Smooth muscle cell (in vitro differentiated cells): ENCODE measurements around the gene CDCA3. TPM values are rescaled to one million over a fixed set of nuclear protein-coding genes. Genes with fewer than 3 reads are reported as not detected.

Experiments
- DNase-seq: peaks from one replicate; lab custom pipeline; 2025; ENCODE audit not compliant: unreplicated experiment; lab: John Stamatoyannopoulos, UW
- H2AFZ ChIP-seq: fragments of 200-600 bp; sonication (generic); 2 replicates; pipeline ENCODE4 v1.6.0; 2016; ENCODE audit warnings: antibody characterized with exemption, low read depth, mild to moderate bottlenecking
- H3F3A ChIP-seq: fragments of 200-600 bp; sonication (generic); 2 replicates; pipeline ENCODE4 v1.6.0; 2017; ENCODE audit warnings: antibody characterized with exemption, low read depth
- H3K27ac ChIP-seq: fragments of 200-600 bp; sonication (generic); 2 replicates; pipeline ENCODE4 v1.5.1; 2016; ENCODE audit warnings: low read depth, mild to moderate bottlenecking
- H3K27me3 ChIP-seq: fragments of 200-600 bp; sonication (generic); 2 replicates; pipeline ENCODE4 v1.6.1; 2016; ENCODE audit warnings: low read depth, mild to moderate bottlenecking
- H3K36me3 ChIP-seq: fragments of 200-600 bp; sonication (generic); 2 replicates; pipeline ENCODE4 v1.5.1; 2016; ENCODE audit warnings: low read depth
- H3K4me1 ChIP-seq: fragments of 200-600 bp; sonication (generic); 2 replicates; pipeline ENCODE4 v1.5.1; 2016; ENCODE audit warnings: low read depth
- H3K4me2 ChIP-seq: fragments of 200-600 bp; sonication (generic); 2 replicates; pipeline ENCODE4 v1.6.0; 2016; ENCODE audit warnings: mild to moderate bottlenecking
- H3K4me3 ChIP-seq: fragments of 200-600 bp; sonication (generic); 2 replicates; pipeline ENCODE4 v1.5.1; 2016; ENCODE audit warnings: mild to moderate bottlenecking
- H3K79me2 ChIP-seq: fragments of 200-600 bp; sonication (generic); 2 replicates; pipeline ENCODE4 v1.6.0; 2016; ENCODE audit warnings: low read depth, mild to moderate bottlenecking
- H3K9ac ChIP-seq: fragments of 200-600 bp; sonication (generic); 2 replicates; pipeline ENCODE4 v1.6.0; 2016; ENCODE audit warnings: low read depth
- H3K9me3 ChIP-seq: fragments of 200-600 bp; sonication (generic); replicated peaks from 2 replicates; pipeline ENCODE4 v1.5.1; 2016; ENCODE audit warnings: low read depth
- H4K20me1 ChIP-seq: fragments of 200-600 bp; sonication (generic); 2 replicates; pipeline ENCODE4 v1.6.0; 2016; ENCODE audit warnings: low read depth
- CTCF ChIP-seq: fragments of 200-600 bp; sonication (generic); IDR thresholded peaks from 2 replicates; pipeline ENCODE4 v1.5.1; 2017; ENCODE audit warnings: borderline replicate concordance, mild to moderate bottlenecking, antibody characterized with exemption; ENCODE audit not compliant: insufficient read depth, poor library complexity, severe bottlenecking
- WGBS: methylation state at CpG from one replicate; pipeline ENCODE4 v1.1.7; 2016; ENCODE audit warnings: low lambda C conversion rate; 5-methylcytosine and 5-hydroxymethylcytosine counted together
- polyA plus RNA-seq: library from polyadenylated mRNA; unstranded; fragments of >200 nt; fragmentation: Nextera tagmentation; extraction: Ambion mirVana; gene quantifications from 2 replicates; pipeline ENCODE4 v1.2.1, GENCODE V29; 2016
- total RNA-seq: library from RNA; depleted of rRNA; stranded (reverse); fragments of >200 nt; gene quantifications from 2 replicates; pipeline ENCODE4 v1.2.3, GENCODE V29; 2014

CDCA3 gene
- total and polyA plus RNA-seq, 2 experiments from 2014 or later, result 5.3 to 10.6 TPM

GRCh38 chr12:6845395-6845794 is 5.7 kb downstream of the CDCA3 start:
- TF ChIP-seq CTCF, result no peak
- Histone ChIP-seq H3K79me2 (no peaks in the 10 kb centered on the region), H3K4me1 (peaks cover under 1% of the 10 kb centered on the region), H3K36me3 (no peaks in the 10 kb centered on the region), H3F3A (peaks cover 3% of the 10 kb centered on the region), H2AFZ (no peak overlapping the region), H3K9ac (no peak overlapping the region), H3K4me2 (no peak overlapping the region), H4K20me1 (no peaks in the 10 kb centered on the region), H3K27me3 (no peaks in the 10 kb centered on the region), H3K4me3 (no peak overlapping the region), H3K27ac (no peak overlapping the region), H3K9me3 (no peaks in the 10 kb centered on the region)
- DNase-seq, result no peak
- WGBS, result 98% methylated on average over 17 of the region's 17 CpGs

- 76% methylated on average over 16 of the region's 16 CpGs for WGBS
- Histone ChIP-seq H3K4me1 (peaks cover 11% of the 10 kb centered on the region), H3K4me3 (no peak overlapping the region), H3K9me3 (no peaks in the 10 kb centered on the region), H3K36me3 (no peaks in the 10 kb centered on the region), H3K27ac (no peak overlapping the region), H3F3A (no peaks in the 10 kb centered on the region), H3K9ac (no peak overlapping the region), H4K20me1 (peaks cover 6% of the 10 kb centered on the region), H3K79me2 (no peaks in the 10 kb centered on the region), H3K4me2 (no peak overlapping the region), H3K27me3 (no peaks in the 10 kb centered on the region), H2AFZ (no peak overlapping the region)
- no peak for DNase-seq
- no peak for TF ChIP-seq CTCF
Observed at GRCh38 chr12:6843118-6843902, 7.8 kb downstream of the CDCA3 start.

- no peaks in the 10 kb centered on the region for H3K27me3 ChIP-seq
- 96% methylated on average over 4 of the region's 4 CpGs for WGBS
- H4K20me1 ChIP-seq, result peaks cover 6% of the 10 kb centered on the region
- H3F3A ChIP-seq, result no peaks in the 10 kb centered on the region
- no peak overlapping the region for H2AFZ ChIP-seq
- no peak overlapping the region for H3K4me2 ChIP-seq
- no peaks in the 10 kb centered on the region for H3K79me2 ChIP-seq
- no peaks in the 10 kb centered on the region for H3K9me3 ChIP-seq
- no peak for TF ChIP-seq CTCF
- H3K4me1 ChIP-seq, result peaks cover 11% of the 10 kb centered on the region
- no peaks in the 10 kb centered on the region for H3K36me3 ChIP-seq
- H3K4me3 ChIP-seq, result no peak overlapping the region
- no peak overlapping the region for H3K9ac ChIP-seq
- H3K27ac ChIP-seq, result no peak overlapping the region
- no peak for DNase-seq
Observed at GRCh38 chr12:6842075-6842474, 9.0 kb downstream of the CDCA3 start.
